Astrocyte of the hippocampus (primary cell): Measurements from ENCODE around the gene SUMO2.
A peak's percentile ranks its signal among the peaks of the same experiment; 100 is the strongest.

Experiments used
- DNase-seq: peaks from one replicate; pipeline ENCODE4 v3.0.0; 2011; ENCODE audit warnings: low read depth, low spot score

Gene SUMO2

DNA sequence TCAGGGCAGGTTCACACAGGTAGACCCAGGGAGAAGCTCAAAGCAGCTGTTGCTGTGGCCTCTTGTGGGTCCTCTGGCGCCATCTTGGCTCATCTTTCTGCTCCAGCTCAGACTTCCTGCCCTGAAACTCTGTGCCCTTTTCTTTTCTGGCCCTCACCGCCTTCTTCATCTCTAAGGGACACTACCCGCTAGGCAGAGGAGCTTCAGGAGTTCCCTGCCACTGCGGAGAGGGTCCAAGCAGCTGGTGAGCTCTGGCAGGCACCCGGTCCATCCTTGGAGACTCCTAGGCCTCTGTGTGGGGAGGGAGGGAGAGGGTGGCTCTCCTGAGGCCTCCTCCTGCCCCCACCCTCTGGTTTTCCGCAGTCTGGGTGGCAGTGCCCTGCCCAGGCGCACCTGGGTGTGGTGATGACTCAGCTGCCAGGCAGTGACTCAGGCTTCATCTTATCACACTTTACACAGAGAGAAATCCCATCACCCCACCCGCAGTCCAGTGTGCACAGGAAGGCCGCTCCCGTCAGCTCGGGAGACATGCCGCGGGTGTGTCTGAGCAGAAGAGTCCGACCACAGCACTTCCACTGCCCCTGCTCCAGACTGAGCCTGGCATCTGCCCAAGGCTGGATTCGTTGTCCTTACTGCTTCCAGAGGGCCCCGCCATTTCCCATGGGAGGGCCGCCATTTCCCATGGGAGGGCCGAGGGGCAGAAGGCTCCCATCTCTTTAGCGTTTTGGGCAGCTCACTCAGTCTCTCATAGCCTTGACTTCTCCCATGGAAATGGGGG, 58.5 kb downstream of the SUMO2 start:
- peak; percentile 78 for DNase-seq

DNA sequence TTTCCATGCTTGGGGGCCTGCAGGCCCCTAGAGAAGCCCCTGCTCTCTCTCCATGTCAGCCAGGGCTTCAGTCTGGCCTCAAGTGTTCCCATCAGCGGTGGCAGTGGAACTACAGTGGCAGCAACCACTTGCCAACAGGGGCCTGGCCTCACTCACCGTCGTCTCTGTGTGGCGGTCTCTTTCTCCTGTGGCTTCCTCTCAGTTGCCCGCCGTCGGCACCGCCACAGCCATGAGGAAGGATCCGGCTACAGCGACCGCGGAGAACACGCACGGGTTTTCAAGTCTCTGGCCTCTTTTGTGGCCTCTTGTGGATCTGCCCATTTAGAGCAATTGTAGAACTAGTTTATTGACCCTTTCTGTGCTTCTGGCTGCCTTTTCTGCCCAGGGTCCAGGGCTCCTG, 64.5 kb downstream of the SUMO2 start:
- DNase-seq = no peak

DNA sequence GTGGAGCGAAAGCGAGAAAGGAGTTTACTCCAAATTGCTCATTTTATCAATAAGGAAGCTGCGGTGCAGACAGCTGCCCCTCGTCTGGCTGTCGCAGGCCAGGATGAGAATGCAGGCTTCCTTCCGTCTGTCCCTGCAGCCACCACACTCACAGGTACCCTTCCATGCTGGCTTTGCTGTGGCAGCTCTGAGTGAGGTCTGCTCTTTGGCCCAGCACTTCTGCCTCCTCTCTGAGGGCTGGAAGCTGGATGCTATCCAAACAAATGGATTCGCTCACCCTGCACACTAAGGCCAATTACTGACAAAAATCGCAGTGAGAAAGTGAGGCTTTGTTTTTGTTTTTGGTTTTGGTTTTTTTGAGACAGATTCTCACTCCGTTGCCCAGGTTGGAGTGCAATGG, 66.0 kb downstream of the SUMO2 start:
- DNase-seq = no peak
